ENCODE results near the gene CDH18. TPM values are rescaled to one million over a fixed set of nuclear protein-coding genes. Genes with fewer than 3 reads are reported as not detected.

Gene CDH18
- total and polyA plus RNA-seq, 2 donors (not counting 3 experiments of a cell fraction or from before 2014, with no cell fraction given), result 0.06 TPM; not detected in 1

DNA sequence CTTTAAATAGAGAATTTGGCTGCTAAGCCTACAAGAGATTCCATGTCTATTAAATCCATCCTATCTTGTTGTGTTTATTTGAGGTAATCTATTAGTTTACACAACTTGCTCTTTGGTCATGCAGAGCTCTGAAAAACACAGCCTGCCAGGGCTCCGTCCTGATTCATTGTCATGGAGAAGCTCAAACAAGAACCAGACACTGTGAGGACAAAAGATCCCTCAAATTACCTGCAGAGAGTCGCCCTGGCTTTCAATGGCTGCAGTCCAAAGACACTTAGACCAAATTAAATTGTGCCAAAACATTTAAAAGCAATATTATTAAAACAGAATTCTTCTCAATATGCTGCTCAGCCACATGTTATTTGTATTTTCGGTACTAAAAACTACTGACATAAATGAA is 60.1 kb downstream of the CDH18 start:
- Histone ChIP-seq H3K36me3 (ENCODE audit: control insufficient read depth in 2 of 2, extremely low read depth in 1 of 2, insufficient read depth in 2 of 2, low read length in 2 of 2) (no peaks in the 10 kb centered on the region), H3K79me2 (ENCODE audit: control insufficient read depth, insufficient read depth, low read length) (no peaks in the 10 kb centered on the region), H3K4me3 (replicated peaks in 1 of 3; ENCODE audit: insufficient read depth in 1 of 3, low read depth in 1 of 3, low read length in 3 of 3) (no peak overlapping the region), H3K9ac (replicated peaks; ENCODE audit: extremely low read depth, insufficient read depth, low read length) (no peak overlapping the region), H3K27ac (ENCODE audit: insufficient read depth, low read depth, low read length) (no peak overlapping the region), H3K4me1 (ENCODE audit: control insufficient read depth, extremely low read depth, insufficient read depth, low read length) (peaks cover 14% of the 10 kb centered on the region), H3K9me1 (replicated peaks; ENCODE audit: control insufficient read depth, extremely low read depth, insufficient read depth, low read length) (no peaks in the 10 kb centered on the region), H3K27me3 (ENCODE audit: control insufficient read depth in 2 of 2, insufficient read depth in 2 of 2, low read length in 2 of 2) (no peaks in the 10 kb centered on the region), H3K4me2 (ENCODE audit: insufficient read depth, low read length) (no peak overlapping the region), H4K20me1 (replicated peaks; ENCODE audit: control insufficient read depth, extremely low read depth, insufficient read depth, low read length) (no peaks in the 10 kb centered on the region), H2AFZ (ENCODE audit: low read depth, low read length) (no peak overlapping the region), H3K9me3 (replicated peaks; ENCODE audit: control insufficient read depth, insufficient read depth, low read length) (no peaks in the 10 kb centered on the region)
- FAIRE-seq (no peak), DNase-seq (ENCODE audit: low read depth, low spot score) (no peak)
- ChIA-PET CTCF (no interaction called here), POLR2A (no interaction called here)
- dilution Hi-C loops (cut with MboI; ENCODE audit: extremely low pct_ligation_motif_present, low sequenced_read_pairs) (no loop called here), intact Hi-C loops (cut with micrococcal nuclease) (loop anchor here (5.0 kb wide), 1 partner anchor 161 kb away; no protein-coding TSS in a partner anchor)
- TF ChIP-seq POLR2A (IDR thresholded peaks at IDR 0.05; ENCODE audit: low read depth, low read length), result no peak
- TF ChIP-seq, protein P1, sequence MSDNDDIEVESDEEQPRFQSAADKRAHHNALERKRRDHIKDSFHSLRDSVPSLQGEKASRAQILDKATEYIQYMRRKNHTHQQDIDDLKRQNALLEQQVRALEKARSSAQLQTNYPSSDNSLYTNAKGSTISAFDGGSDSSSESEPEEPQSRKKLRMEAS (IDR thresholded peaks at IDR 0.05; ENCODE audit: insufficient read depth, insufficient read length), result no peak
- TF ChIP-seq FOS (IDR thresholded peaks at IDR 0.05; ENCODE audit: borderline replicate concordance, insufficient read depth, low read length), result no peak
- no peak for TF ChIP-seq POLR2AphosphoS5 (IDR thresholded peaks at IDR 0.05; ENCODE audit: insufficient read depth, low read depth, low read length)
- no peak for TF ChIP-seq EZH2 (IDR thresholded peaks at IDR 0.05; ENCODE audit: borderline replicate concordance, low read depth, low read length, severe bottlenecking)
- TF ChIP-seq JUN (IDR thresholded peaks at IDR 0.05; ENCODE audit: borderline replicate concordance, insufficient read depth, insufficient read length, low read depth), result no peak
- TF ChIP-seq GATA2 (IDR thresholded peaks at IDR 0.05; ENCODE audit: insufficient read depth, insufficient read length, low read depth, low read length), result no peak
- TF ChIP-seq MYC (IDR thresholded peaks at IDR 0.05; ENCODE audit: low read depth, low read length), result no peak
- TF ChIP-seq, protein P2, sequence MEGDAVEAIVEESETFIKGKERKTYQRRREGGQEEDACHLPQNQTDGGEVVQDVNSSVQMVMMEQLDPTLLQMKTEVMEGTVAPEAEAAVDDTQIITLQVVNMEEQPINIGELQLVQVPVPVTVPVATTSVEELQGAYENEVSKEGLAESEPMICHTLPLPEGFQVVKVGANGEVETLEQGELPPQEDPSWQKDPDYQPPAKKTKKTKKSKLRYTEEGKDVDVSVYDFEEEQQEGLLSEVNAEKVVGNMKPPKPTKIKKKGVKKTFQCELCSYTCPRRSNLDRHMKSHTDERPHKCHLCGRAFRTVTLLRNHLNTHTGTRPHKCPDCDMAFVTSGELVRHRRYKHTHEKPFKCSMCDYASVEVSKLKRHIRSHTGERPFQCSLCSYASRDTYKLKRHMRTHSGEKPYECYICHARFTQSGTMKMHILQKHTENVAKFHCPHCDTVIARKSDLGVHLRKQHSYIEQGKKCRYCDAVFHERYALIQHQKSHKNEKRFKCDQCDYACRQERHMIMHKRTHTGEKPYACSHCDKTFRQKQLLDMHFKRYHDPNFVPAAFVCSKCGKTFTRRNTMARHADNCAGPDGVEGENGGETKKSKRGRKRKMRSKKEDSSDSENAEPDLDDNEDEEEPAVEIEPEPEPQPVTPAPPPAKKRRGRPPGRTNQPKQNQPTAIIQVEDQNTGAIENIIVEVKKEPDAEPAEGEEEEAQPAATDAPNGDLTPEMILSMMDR (IDR thresholded peaks at IDR 0.05; ENCODE audit: extremely low read depth in 1 of 2, insufficient read depth in 1 of 2, low read depth in 1 of 2, low read length in 2 of 2), result no peak
- no TSS peak for BruUV-seq (replicated peaks)

Data from endothelial cell of umbilical vein (primary cell).